Left ventricle myocardium superior (tissue), 1 donor: ENCODE data around the gene BDKRB2. TPM values are rescaled to one million over a fixed set of nuclear protein-coding genes. Genes with fewer than 3 reads are reported as not detected.

Experiments used
- ATAC-seq: fragments of 200-7000 bp; cut with Tn5 transposase; one replicate; pipeline ENCODE4 v1.9.1; 2020; ENCODE audit warnings: mild to moderate bottlenecking, moderate library complexity
- DNase-seq: peaks from one replicate; pipeline ENCODE4 v3.0.0-alpha.2; 2020
- intact Hi-C: fragments of 100-400 bp; cut with micrococcal nuclease; formaldehyde crosslinking; loops from one replicate; pipeline ENCODE4 v1.11.0; 2022
- long read RNA-seq: library from polyadenylated mRNA; unstranded; transcript quantifications from one replicate; pipeline ENCODE4 v2.0.0, GENCODE V29; 2021
- total RNA-seq: library from RNA; stranded (reverse); fragmentation: NEBNext Ultra II Directional; extraction: Animal tissue kit (Norgen Biotek cat#: 25700); gene quantifications from one replicate; pipeline ENCODE4 v1.2.1, GENCODE V29; 2021
- donor health status: DM: no; HTN: yes; CAD: no; lungs with severe emphysema.

BDKRB2 gene
- 0.57 TPM for total RNA-seq
- long read RNA-seq, full-length matches to known transcripts = 1 of 1 reads
- long read RNA-seq, partial matches to known transcripts = 0 of 1 reads
- long read RNA-seq, other reads (novel, unspliced or antisense) = 0 of 1 reads

DNA sequence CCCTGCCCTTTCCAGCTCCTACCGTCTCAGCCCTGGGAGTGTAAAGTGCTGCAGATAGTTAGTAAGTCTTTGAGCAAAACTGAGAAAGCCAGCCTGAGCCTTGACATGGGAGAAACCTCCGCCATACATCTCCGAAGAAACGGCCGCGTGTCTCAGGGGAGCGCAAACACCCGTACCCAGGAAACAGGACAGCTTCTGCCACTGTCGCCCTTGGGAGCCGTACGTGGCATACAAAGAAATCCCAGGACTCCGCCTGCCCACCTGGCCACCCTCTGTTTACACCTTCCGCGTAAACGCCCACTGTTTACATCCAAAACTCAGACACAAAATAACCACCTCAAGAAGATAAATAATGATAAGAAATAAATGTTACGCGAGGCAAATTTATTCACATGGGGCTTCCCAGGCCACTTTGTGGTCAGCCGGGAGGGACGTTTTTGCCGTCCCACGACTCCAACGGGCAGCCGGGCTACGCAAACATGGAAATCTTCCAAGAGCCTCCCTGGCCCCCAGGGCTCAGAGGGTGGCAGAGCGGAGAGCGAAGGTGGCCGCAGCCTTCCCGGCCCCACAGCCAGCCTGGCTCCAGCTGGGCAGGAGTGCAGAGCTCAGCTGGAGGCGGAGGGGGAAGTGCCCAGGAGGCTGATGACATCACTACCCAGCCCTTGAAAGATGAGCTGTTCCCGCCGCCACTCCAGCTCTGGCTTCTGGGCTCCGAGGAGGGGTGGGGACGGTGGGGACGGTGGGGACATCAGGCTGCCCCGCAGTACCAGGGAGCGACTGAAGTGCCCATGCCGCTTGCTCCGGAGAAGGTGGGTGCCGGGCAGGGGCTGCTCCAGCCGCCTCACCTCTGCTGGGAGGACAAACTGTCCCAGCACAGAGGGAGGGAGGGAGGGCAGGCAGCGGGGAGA, at the start of gene BDKRB2:
Gene BDKRB2, plus strand, starts transcription at position 689 of the 908 bp plus-strand sequence. CDS start 32,269 bp downstream, outside the sequence.
- peak; percentile 62 for DNase-seq
- ATAC-seq = peak; percentile 95
- intact Hi-C loops = no loop called here

DNA sequence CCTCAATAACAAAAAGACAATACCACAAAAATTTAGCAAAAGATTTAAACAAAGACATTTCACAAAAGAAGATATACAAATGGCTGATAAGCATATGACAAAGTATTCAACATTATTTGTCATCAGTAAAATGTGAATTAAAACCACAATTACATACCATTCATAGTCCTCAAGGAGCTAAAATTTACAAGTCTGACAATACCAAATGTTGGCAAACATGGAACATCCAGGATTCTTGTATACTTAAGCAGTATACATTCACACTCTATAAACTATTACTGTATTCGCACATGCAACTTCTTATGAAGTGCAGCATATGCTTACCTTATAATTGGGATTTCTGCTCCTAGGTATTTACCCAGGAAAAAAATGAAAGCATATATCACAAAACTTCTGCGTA, 49.7 kb upstream of the BDKRB2 start:
- no peak for DNase-seq
- intact Hi-C loops = no loop called here
- no peak for ATAC-seq

DNA sequence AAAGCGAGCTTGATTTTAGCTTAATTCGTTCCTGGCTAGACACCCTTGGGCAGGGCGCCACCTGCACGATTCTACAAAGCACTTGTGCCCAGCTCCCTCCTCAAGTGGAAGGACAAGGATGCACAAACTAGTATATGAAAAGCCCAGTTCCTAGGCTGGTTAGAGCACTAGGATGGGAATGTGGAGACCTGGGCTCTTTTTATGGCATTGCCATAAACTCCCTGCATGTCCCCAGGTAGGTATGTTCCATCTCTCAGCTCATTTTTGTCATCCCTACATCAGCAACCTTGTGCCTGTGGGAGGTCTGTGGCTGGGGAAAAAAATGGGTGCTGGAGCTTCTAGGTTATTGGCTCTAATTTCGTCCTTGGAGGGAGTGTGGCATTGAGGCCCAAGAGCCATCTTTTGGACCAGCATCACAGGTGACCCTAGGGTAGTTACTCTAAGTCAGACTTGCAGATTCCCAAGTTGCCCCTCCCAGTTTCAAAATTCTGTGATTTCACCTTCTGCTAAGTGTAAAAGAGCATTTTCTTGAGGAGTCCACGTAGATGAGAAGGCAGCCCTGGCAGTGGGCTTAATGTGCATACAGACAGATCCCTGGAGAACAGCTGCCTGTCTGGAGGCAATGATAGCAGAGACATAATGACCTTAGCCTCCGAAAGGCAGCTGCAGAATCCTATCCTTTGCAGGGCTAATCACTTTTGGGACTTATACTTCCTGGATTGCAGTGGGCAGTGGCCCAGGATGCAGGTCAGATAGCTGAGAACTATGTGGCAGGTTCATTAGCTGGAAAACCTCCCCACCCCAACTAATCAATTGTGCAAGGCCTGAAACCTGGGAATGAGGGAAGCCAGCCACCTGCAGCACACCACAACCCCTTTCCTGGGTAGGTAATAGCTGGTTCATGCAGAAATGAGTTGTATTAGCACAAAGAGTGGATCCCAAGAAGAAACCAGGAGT, 47.6 kb upstream of the BDKRB2 start:
- DNase-seq (no peak), ATAC-seq (no peak)
- intact Hi-C loops = no loop called here

DNA sequence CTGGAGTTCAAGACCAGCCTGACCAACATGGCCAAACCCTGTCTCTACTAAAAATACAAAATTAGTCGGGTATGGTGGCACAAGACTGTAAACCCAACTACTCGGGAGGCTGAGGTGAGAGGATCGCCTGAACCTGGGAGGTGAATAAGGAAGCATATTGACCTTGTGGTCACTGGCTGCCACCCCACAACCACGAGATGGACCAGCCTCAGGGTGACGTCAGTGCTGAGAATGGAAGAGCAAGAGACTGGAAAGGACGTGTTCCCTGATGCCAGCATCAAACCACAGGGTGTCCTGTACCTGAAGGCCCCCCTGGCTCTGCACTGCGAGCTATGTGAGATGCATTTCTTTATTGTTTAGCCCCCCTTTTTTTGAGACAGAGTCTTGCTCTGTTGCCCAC, 45.9 kb upstream of the BDKRB2 start:
- intact Hi-C loops = no loop called here
- ATAC-seq (no peak), DNase-seq (no peak)

DNA sequence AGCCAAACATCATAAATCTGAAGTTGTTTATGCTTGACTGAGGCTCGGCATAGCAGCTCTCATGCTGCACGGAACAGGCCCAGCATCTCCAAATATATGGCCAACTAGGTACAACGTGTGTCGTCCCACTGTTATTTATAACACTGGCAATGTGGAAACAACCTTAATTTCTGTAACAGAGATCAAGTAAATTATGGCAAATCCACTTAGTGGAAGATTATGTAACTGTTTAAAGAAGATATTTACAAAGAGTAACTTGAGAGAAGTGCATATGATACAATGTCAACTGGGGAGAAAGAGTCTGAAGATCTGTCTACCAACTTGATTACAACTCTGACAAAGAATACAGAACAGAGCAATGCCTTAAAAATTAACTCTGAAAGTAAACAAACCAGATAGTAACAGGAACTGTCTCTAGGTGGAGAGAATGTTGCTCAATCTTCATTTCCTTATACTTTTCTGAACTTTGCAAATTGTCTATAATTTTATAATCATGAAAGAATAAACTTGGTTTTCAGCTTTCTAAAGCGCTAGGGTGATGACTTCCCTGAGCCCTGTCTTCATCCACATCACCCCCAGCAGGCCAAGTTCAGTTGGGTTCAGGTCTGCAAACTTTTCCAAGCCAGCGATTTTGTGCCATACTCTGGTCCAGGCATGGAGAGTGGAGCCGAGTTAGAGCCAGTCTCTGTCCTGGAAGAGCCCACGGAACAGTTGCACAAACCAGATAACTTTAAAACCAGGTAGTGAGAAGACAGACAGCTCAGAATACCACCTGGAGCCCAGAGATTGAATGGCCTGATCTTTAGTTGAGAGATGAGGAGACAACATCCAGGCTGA, 44.3 kb upstream of the BDKRB2 start:
- ATAC-seq = no peak
- intact Hi-C loops = no loop called here

DNA sequence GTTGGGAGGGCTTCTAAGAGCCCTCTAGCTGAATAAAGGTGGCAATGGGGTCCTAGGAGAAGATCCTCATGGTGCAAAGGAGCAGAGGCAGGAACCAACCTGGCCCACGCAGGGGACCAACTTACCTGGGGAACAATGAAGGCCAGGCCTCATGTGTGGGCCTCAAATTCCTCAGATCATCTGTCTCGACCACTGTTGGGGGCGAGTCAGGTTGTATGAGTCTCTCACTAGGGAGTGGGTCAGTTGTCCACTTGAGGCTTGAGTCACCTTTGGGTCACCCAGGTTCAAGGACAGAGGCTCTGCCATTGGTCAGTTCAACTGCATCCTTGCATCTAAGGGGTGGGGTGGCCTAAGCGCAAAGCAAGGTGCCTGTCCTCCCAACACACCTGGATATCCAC, 43.7 kb upstream of the BDKRB2 start:
- ATAC-seq (no peak), DNase-seq (no peak)
- intact Hi-C loops = no loop called here

More for the DNA sequence above, 44.3 kb upstream of the BDKRB2 start:
- no peak for DNase-seq

DNA sequence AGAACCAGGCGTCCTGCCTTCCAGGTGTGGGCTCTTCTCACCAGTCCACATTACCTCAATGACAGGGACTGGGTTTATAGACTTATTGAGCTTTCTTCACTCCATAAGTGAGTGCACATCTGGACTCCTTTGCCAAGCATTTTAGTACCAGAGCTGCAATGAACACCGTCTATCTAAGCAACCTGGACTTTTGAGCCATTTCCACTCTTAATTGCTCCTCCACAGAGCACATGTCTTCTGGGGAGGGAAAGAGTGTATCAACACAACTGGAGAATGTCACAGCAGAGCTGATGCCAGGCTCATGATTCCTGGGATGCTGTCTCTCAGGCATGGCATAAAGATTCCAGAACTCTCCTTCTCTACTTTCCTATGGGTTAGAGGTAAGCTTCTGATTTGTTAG, 43.0 kb upstream of the BDKRB2 start:
- DNase-seq (no peak), ATAC-seq (no peak)
- intact Hi-C loops = no loop called here

DNA sequence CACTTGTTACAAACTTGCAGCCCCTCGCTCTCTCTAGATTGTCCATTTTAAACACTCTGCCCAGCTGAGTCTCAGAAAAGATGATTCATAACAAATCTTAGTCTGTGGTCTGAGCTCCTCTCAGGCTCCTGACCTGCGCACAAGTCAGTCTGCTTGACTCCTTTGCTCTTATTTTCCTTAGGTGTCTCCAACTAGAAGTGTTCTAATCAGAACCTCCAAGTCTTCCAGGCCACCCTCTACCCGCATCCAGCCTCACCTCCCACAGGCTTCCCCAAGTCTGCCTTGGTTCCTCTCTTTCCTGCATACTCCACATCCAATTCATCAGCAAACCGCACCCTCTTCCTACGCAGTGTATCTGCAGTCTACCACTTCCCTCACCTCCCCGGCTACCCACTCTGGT, 42.4 kb upstream of the BDKRB2 start:
- no peak for DNase-seq
- intact Hi-C loops = no loop called here

DNA sequence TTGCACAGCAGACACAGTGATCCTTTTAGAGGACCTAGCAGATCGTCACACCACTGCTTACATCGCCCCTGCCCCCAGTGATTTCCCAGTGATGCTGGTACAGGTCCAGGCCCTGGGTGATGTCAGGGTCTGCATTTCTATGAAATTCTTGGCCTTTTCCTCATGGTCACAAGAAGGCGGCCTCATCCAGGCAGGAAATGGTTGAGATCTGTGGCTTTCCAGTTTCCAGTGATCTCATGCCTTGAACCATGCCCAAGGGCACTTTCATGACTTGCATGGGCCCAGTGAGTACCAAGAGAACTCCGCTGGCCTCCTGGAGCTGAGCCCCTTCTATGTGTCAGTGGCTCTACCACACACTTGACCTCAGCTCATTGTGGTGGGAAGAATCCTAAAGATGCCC, 41.9 kb upstream of the BDKRB2 start:
- intact Hi-C loops = no loop called here
- no peak for ATAC-seq
- no peak for DNase-seq

More for the DNA sequence above, 42.4 kb upstream of the BDKRB2 start:
- no peak for ATAC-seq

DNA sequence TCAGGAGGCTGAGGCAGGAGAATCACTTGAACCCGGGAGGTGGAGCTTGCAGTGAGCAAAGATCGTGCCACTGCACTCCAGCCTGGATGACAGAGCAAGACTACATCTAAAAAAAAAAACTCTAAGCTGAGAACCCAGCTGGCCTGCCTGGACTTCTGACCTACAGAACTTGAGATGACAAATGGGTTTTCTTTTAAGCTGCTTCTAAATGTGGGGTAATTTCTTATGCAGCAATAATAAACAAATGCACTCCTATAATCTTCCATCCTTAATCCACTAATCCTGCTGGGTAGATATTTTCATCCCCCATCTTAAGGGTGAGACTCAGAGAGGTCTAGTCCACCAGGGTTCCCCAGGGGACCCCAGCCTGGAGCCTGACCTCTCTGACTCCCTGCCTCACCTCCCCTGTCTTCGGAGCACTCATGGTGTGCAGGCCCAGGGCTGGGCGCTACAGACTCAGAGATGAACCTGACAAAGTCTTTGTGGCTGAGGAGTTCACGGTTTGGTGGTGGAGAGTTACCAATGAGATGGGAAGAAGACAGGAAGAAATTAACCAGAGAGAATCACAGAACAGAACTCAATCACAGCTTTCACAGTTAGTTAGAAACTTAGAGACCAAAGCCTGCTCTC, 39.7 kb upstream of the BDKRB2 start:
- intact Hi-C loops = no loop called here
- ATAC-seq (no peak), DNase-seq (no peak)

DNA sequence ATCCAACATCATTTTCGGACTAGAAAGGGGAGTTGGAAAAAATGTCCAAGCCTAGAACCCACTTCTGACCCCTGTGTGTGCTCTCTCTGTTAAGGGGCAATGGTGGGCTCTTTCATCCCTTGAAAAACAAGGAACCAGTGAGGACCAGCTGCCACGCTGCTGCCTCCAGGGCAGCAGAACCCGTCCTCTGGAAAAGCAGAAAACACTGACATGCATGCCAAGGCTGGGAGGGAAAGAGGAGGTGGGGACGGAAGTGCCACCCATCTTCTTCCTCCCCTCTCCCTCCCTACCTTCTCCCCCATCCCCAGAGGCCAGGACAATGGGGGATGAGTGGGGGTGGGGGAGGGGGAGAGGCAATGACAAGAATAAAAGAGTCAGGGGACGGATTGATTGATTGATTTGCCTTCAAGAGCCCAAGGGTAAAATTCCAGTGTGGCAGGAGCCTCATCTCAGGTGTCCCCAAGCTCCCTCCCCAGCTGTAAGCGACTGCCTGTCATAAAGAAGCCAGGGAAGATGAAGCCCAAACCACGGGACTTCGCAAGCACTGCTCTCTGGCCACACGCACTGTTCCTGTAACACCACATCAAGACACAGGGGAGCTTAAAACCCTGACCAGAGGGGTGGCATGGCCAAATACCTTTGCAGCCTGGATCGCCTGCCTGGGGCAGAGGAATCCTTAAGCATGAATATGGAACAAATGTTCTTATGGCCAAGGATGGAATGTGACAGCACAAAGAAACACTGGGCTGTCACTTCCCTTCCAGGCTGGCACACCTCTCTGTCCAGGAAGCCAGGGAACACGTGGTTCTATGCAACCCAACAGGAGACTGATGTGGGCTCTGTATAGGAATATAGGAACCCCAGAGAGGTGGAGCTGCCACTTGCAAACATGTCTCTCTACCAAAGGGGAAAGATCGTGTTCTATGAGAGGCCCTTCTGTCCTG, 38.9 kb upstream of the BDKRB2 start:
- intact Hi-C loops = no loop called here
- DNase-seq = no peak
- no peak for ATAC-seq

DNA sequence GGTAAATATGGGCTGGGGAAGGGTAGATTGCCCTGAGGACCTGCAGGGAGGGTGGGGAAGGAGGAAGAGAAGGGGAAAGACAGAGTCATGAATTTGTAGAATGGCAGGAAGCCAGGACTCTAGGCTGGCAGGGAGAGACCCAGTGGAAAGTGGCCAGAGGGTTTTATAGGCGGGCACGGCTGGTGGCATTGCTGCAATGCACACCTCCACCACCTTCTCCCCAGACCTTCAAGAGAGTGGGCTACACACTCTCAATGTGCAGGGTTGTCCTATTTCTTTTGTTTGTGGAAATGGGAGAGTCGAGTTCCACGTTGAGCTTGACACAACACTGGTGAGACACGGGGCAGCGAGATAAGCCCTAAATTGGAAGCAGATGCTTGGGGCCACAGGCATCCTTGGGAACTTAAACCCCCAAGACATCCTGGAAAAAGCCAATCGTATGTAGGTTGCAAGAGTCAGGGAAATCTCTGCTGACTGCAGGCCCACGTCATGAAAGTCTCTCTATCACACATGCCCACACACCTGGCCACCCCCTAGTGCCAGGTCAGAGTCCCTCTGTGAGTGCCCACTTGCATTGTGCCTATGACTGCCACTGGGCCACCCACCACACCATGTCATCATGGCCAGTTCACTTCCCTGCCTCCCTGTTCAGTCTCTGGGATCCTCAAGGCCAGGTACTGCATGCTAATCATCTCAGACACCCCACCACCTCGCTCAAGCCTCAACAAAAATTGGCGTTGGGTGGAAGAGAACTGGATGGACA, 38.0 kb upstream of the BDKRB2 start:
- ATAC-seq = no peak
- intact Hi-C loops = no loop called here

DNA sequence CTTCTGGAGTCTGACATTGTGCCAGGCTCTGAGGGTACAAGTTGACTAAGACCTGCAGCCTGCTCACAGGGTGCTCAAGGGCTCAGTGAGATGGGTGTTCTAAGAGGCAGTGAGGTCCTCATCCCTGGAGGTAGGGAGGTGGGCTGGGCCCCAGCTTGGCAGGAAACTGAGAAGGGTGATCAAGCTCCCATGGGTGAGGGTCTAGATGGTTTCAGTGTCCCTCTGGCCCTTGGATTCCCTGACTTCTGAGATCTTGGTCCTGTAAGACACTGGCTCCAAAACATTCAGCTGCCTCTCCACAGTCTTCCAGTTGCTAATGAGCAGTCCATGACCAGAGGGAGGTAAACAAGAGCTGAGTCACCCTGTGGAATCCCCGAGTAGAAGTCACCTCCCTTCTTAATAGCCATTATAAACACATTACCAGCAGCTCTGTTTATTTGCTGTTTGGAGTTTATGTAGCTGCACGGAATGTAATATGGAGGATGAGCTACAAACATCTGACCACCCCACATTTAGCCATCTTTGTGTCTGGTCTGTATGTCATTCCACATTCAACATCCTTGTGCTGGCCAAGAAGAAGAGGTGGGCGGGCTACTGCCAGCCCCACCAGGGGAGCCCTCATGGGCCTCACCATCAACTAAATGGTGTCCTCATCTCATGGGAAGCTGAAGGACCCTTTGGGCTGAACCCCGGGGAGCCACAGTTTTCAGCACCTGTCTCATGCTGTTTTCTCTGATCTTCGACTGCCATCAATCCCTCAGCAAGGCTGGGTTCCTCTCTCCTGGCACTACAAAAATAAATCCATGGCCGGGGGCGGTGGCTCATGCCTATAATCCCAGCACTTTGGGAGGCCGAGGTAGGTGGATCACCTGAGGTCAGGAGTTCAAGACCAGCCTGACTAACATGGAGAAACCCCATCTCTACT, 37.2 kb upstream of the BDKRB2 start:
- no peak for DNase-seq
- intact Hi-C loops = no loop called here
- no peak for ATAC-seq

More for the DNA sequence above, 38.0 kb upstream of the BDKRB2 start:
- no peak for DNase-seq

DNA sequence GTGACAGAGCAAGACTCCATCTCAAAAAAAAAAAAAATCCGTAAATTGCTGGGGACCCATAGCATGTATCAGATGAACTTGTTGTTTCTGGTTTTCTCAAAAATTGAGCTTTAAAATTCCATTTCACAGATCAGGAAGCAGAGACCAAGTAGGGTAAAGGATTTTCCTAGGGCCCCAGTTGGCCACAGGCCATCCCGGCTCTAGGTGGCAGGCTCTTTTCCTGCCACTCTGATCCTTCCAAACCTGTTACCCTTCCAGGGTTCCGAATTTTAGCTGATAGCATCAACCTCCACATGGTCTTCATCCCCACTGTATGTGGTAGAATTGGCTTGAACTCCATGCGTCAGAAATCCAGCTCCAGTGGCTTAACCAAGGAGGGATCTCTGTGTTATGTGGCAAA, 36.1 kb upstream of the BDKRB2 start:
- intact Hi-C loops = no loop called here
- ATAC-seq (no peak), DNase-seq (no peak)

DNA sequence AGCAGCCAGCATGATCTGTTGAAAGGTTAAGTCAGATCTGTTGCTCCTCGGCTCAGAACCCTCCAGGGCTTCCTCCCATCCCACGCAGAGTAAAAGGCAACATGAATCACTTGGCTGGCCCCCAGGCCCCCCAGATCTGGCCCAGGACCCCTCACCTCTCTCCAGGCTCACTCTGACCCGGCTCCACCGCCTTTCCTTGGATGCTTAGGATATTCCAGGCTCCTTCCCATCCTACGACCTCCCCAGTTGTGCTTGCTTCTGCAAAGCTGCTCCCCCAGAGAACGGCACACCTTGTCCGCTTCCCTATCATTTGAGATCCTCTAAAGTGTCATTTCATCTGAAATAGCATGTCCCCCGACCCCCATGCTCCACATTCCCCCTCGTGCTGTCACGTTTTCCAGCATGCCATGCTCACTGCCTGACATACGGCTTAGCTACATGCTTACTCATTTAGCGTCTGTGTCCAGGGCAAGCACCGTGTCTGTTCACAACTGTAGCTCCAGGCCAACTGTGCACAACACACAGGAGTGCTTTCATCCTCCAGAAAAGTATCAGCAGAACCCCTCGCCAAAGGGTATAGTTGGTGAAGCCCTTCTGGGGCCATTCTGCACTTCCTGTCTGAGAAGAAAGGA, 33.6 kb upstream of the BDKRB2 start:
- intact Hi-C loops = no loop called here
- no peak for DNase-seq
- no peak for ATAC-seq
